HG02973 (cell line): ENCODE results near the gene TBCEL.
"Not testable (repeated sequence)": the region's sequence is repeated elsewhere in the genome, so short reads cannot be mapped to it uniquely, and the experiment has no call there.

Experiments
- ATAC-seq: cut with Tn5 transposase; IDR thresholded peaks from one replicate; pipeline ENCODE4 v1.9.1; 2021; ENCODE audit warnings: moderate library complexity; ENCODE audit not compliant: unreplicated experiment

Gene TBCEL

DNA sequence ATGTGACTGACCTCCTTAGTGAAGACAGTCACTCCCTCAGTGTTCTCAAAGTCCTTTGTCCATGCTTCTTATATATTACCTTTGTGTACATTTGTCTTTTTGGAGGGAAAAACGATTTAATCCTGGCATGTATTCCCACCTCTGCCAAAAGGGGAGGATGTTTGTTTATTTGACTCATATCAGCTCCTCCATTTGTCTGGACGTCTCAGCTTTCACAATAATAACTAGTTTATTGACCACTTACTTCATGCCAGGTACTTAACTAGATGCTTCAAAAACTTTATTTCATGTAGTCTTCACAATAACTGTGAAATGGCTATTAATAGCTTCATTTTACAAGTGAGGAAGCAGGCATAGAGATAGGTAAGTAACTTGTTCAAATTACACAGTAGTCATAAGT lies 5.3 kb downstream of the TBCEL start:
- ATAC-seq: no peak

DNA sequence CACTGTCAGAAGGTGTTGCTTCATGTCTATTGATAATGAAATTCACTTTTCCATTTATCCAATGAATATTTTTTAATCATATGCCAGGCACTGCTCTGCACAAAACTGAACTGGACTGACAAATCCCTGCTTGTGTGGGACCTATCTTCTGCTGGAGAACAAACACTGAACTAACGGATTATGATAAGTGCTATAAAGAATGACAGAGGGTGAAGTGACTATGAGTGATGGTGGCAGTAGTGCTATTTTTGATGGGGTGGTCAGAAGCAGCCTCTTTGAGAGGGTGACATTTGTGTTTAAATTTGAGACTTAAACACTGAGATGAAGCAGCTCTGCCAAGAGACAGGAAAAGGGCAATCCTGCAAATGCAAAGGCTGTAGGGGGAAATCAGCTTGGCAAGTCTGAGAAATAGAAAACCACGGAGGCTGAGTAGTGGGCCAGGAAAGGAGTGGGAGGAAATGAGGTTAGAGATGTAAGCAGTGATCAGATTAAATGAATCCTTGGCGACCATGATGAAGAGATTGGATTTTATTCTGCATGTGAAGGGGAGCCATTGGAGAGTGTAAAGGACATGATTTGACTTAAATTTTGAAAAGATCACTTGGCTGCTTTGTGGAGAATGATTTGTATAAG lies 6.0 kb downstream of the TBCEL start:
- no peak for ATAC-seq

DNA sequence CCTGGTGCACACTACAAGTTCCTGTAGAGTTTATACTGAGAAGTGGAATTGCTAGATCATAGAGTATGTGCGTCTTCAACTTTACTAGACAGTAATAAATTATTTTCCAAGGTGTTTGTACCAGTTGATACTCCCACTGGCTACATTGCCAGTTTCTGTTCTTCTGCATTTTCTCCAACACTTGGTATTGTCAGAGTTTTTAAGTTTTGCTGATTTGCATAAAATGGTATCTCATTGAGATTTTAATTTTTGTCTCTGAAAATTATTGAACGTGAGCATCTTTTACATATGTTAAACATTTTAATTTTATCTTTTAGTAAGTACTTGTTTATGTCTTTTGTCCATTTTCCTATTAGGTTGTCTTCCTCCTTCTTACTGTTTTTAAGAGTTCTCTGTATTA lies 7.3 kb downstream of the TBCEL start:
- no peak for ATAC-seq

DNA sequence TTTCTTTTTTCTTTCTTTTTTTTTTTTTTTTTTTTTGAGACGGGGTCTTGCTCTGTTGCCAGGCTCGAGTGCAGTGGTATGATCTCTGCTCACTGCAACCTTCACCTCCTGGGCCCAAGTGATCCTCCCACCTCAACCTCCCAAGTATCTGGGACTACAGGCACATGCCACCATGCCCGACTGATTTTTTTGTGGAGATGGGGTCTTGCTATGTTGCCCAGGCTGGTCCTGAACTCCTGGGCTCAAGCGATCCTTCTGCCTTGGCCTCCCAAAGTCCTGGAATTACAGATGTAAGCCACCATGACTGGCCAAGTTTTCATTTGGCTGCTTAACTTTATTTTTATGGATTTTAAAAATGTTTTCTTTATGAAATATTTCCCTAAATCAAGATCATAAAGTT lies 7.7 kb downstream of the TBCEL start:
- not testable (repeated sequence) for ATAC-seq

DNA sequence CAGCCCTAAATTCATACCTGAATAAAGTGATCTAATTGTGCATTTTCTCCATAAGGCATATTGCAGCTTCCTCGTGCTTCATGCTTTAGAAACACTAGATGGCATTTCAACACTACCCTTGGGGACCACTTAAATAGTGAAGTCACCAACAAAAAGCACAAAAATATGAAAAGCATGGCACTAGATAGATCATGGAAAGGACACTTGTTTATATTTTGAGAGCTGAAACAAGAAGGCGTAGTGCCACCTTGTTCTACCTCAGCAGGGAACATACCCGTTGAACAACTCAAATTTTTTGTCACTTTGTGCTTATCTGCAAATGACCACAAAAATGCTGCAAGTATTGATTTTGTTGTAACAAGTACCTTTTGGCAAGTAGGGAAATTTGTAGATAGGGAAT lies 8.6 kb downstream of the TBCEL start:
- no peak for ATAC-seq

DNA sequence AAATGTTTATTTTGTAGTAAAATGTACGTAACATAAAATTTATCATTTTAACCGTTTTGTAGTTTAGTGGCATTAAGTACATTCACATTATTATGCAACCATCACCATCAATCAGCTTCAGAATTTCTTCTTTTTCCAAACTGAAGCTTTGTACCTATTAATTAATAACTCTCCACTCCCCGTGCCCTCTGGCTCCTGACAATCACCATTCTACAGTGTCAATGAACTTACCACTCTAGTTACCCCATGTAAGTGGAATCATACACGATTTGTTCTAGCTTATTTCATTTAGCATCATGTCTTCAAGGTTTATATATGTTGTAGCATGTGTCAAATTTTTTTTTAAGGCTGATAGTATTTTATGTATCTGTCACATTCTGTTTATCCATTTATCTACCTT lies 9.7 kb downstream of the TBCEL start:
- ATAC-seq: no peak

DNA sequence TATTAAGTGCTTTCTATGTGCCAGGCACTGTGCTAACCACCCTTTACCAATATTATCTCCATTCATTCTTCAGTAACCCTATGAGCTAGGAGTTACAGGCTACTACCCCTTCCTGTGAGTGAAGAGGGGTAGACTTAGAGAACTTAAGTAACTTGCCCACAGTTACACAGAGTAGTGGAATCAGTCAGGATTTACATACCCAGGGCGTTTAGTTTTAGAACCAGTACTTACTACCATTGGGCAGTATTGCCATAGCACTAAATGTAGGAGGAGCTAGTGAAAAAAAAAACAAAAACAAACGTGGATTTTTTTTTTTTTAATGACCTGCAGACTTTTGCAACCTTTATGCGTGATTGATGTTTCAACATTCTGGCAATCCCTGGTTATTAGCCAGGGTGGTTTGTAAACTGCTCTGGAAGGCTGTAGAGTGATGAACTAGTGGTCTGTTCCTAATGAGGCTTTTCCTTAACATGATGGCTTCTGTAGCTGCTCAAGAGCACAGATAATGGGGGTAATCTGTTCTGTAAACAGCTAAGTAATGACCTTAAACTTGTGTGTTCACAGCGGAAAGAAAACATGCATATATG lies 11.4 kb downstream of the TBCEL start:
- no peak for ATAC-seq

DNA sequence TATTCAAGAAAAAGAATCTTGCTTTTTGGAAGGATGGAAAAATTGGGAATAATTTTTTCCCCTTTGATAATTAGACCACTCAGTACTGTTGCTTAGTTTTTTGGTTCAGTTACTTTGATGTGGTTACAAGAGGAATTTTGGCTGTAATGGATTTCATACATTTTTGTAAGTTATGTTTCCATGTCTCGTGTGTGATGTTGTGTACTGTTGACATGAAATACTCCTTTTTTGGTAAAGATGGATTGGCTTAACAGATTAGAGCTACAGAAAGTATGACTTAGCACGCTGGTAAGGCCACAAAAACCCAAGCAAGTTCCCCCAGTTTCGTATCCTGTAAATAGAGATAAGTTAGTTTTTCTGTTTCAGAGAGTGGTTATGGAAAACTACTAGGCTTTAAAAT lies 11.9 kb downstream of the TBCEL start:
- ATAC-seq: no peak

DNA sequence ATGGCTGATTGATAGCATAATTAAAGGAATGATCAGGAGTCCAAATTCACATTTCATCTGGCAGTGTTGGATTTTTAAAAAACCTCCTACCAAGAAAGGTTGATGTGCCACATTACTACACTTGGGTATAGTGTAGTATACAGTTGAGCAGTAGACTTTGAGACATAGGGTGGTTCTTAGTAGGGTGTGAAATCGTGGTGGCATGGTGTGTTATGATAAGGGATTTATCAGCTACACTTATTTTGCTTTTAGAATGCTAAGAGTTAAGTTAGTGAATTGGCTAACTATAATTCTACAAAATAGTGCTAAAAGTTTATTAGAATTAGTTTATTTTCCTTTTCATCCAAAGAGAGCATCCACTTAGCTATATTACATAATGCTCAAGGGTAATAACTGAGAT lies 13.1 kb downstream of the TBCEL start:
- no peak for ATAC-seq

DNA sequence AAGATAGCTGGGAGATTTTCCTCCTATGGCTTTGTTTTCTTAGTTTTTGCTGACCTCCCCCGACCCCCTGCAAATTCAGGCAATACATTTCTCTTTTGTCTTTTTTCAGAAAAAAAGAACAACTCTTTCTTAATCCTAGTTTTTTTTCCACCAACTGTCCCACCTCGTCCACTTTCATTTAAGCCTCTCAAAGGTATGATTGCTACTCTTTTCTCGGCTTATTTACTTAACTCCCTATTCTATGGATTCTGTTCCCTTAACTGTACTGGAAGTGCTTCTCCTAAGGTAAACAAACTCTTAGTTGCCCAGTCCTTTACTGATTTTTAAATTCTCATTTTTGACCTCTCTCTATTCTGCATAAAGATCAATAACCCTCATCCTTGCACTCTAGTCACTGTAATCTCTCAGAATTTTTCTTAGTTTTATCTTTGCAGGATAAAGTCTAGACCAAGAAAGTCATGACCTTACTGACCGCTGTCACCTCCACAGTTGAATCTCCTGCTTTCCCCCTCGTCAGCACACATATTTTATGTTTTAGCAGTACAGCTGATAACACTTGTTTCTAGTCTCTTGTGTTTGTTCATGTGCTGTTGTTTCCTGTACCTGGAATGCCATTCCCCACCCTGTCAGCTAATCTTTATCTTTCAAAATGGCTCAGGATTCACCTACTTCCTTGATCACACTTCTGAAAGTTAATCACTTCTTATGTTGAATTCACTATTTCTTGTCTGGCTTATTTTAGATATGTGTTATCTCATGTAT lies 14.9 kb downstream of the TBCEL start:
- no peak for ATAC-seq

DNA sequence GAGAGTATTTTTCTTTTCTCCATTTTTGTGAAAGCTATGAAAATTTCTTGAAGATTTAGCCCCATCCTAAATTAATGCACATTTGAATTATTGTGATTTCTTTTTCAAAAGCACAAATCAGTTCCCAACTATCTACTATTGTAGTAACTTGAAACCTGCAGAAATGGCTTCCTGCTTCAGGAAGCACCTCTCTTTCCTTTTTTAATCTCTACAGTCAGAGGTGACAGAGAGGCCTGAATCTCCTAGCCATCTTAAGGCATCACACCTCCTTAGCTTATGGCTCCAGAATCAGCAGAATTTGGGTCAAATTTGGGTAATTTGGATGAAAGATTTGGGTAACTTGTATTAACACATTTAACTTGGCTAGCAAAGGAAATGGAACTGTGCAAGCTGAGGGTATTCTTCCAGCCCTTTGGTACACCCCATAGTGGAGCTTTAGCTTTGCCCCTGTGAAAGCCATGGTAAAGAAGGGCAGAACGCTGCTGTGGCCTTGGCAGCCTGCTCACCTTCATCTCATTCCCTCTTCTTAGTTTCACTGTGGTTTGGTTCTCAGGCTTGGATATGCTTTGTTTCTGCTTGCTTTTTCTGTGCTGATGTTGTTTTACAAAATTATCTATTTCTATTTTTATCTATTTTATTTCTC lies 16.2 kb downstream of the TBCEL start:
- no peak for ATAC-seq

DNA sequence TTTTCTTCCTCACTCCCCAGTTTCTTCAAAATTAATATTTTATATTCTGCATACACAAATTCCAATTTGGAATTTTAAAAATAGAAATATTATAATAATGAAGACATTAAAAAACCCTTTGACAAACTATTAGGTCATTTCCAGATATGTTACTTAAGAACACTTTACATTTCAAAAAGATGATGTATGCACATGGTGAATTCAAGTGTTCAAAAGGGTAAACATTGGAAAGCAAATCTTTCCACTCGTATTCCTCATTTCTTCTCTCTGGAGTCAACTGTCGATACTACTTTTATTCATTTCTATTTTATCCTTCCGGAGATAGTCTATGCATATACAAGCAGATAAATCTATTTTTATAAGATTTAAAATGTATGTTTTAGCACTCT lies 16.7 kb downstream of the TBCEL start:
- no peak for ATAC-seq

DNA sequence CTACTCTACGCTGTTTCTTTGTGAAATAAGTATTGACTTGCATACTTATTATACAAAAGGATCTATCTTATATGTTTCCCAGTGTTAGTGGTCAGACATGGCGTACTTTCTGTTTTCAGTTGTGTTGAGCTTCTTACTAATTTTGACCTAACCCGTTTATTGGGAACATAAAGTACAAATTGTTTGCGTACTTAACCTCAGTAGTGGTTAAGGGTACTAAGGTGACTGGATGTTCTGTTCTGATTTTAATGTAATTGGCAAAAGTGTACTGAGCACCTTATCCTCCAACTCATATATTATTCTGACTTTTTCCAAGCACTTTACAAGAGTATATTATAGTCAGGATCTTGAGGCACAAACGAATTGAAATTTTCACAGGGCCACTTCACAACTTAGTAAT lies 17.2 kb downstream of the TBCEL start:
- no peak for ATAC-seq

DNA sequence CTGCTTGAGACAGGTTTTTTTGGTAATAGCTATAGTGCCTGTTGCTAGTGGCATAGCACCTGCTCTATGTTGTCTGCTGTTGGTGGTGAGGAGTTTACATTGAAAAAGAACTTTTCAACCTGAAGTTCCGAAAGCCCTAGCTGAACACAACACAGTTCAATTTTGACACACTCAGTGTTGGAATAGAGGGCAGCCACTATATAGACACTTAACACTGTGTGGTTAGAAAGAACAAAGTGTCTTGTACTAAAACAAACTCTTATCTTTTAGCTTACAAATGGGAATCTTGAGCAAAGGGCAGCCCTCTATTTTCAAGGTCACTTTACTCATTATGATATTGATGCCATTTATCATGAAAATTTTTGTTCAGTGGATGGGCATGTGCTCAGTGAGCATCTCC lies 18.4 kb downstream of the TBCEL start:
- ATAC-seq: no peak

DNA sequence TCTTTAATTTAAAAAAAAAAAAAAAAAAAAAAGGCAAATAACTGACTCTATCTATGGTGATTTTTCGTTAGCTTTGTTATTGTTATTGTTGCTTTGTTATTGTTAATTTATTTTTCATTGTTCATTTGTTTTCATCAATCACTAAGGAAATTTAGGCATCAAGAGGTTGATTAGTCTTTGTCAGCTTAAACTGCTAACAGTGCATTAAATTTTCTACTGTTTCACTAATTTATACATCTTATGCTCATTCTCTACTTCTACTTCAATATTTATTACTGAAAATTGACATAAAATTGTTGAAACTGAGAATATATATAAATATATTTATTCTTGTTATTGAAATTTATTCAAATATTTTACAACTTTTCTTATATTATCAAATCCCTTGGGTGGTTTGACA lies 24.0 kb downstream of the TBCEL start:
- no peak for ATAC-seq

DNA sequence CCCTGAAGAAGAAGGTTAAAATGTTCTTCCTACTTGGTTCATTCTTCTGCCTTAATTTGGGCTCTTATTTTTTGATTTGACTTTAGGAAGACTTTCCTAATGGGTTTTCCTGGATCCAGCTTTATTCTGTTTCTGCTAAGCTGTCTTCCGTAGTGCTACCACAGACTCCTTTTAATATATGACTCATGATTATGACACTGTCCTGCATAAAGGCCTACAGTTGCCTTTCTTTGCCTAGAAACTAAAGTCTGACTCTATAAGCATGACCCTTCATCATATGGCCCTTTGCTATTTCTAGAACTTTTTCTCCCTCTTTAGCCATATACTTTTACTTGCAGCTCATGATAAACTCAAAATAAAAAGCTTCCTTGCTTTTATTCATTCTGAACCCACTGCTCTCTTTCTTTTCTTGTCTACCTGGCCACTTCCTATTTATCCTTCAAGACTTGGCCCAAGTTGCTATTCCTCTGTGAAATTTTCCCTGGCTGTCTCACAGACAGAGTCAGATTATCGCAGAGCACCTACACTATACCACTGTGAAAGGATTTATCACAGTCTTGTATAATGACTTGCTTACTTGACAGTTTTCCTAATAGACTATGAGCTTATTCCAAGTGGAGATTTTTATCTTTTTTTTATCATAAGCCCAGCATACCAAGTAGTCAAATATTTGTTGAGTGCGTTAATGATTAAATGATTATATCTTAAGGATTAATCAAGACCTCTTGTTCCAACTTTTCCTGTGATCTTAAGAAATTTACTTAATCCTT lies 24.7 kb downstream of the TBCEL start:
- ATAC-seq: no peak

DNA sequence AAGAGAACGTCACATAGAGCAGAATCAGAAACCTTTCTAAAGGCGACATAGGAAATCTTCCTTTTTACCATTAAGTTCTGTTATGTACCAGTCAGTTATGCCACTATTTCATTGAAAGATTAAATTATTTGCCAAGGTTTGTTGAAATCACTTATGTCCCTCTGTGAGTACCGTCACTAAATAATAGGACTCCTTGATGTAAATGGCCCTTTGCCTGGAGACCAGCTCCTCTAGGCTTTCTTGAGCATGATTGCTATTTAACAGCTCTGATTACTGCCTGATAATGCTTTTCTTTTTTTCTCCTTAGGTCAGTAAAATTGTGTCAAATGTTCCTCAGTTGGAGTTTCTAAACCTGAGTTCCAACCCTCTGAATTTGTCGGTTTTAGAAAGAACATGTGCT lies 29.3 kb downstream of the TBCEL start:
- no peak for ATAC-seq

DNA sequence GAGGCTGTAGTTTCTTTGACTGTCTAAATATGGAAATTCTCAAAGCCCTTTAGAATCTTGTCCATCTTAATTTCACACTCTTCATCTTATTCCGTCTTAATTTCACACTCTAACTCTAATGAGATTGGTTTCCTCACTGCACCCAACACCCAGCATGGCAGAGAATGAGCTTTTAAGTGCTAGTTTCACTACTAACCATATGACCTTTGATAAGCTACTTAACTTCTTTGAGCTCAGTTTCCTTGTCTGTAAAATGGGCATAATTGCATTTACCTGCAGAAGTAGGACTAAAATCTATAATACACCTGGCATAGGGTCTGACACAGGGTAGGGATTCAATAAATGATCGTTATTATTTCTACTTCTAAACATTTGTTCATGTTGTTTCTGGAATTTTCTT lies 30.4 kb downstream of the TBCEL start:
- ATAC-seq: no peak

DNA sequence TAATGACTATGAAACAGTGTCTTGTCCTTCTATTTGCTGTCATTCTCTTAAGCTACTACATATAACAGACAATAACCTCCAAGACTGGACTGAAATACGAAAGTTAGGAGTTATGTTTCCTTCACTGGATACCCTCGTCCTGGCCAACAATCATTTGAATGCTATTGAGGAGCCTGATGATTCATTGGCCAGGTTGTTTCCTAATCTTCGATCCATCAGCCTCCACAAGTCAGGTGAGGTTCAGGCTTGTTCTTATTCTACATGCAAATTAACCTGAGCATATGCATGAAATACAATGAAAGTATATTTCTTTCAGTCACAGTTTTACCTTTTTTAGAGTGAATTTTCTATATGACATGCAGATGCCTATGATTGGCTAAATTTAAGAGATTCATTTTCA lies 31.2 kb downstream of the TBCEL start:
- ATAC-seq: no peak

DNA sequence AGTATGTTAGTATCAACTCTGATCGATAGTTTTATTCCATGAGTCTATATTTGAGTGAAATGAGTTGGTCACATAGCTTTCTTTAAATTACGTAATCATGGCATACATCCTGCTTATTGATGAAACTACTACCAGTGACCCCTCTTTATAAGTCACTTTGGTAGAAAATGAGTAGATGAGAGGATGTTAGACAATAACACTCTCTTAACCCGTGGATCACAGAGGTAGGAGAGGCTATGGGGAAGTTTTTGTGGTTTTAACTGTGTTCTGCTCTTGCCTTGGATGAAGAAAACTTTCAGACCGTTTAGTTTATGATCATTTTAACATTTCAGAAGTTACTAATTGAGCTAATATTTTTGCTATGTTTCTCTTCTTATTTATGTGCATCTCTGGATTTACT lies 34.0 kb downstream of the TBCEL start:
- no peak for ATAC-seq

DNA sequence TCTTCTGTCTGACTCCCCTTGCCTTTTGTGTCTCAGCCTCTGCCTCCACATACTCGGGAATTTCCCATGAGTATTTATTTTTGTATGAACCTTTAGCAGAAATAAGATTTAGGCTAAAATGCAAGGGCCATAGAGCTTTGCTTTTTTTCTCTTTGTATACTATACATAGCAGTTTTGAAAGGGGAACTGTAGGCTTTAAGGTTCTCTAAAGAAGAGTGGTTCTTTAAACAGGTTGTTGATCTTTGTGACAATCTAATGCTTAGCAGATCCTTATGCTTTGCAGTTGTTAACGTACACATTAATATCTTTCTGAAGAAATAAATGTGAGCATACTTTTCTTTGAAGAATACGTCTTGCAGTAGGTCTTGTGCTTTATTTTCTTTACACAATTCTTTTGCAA lies 35.0 kb downstream of the TBCEL start:
- no peak for ATAC-seq
